Hepatic stellate cell (primary cell): ENCODE data around the gene TPCN2.

Source experiments
- DNase-seq: peaks from one replicate; pipeline ENCODE4 v3.0.0; 2011; ENCODE audit warnings: low spot score

TPCN2 gene

GRCh38 chr11:69057801-69058200, 9.1 kb downstream of the TPCN2 start:
- no peak for DNase-seq

- DNase-seq, result no peak
Measured at GRCh38 chr11:69058511-69059270, 10.0 kb downstream of the TPCN2 start.

DNA sequence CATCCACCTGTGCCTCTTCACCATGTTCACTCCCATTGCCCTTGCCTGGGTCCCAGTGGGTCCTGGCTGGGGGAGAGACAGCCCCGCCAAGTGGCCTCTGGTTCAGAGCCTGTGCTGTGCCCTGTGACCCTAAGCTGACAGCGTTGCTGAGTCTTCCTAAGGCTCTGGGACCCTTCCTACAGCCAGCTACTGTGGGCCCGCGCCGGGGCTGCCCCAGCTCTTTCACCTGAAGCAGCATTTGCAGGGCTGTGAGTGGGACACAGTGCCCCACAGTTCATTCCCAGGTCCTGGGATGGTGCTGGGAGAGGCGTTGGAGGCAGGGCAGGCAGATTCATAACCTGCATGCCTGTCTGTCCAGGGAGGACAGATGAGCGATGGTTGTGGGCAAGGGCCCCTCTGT, 10.7 kb downstream of the TPCN2 start:
- DNase-seq, result no peak

GRCh38 chr11:69059985-69060384, 11.3 kb downstream of the TPCN2 start:
- no peak for DNase-seq

GRCh38 chr11:69060806-69061712, 12.3 kb downstream of the TPCN2 start:
- DNase-seq, result no peak

DNA sequence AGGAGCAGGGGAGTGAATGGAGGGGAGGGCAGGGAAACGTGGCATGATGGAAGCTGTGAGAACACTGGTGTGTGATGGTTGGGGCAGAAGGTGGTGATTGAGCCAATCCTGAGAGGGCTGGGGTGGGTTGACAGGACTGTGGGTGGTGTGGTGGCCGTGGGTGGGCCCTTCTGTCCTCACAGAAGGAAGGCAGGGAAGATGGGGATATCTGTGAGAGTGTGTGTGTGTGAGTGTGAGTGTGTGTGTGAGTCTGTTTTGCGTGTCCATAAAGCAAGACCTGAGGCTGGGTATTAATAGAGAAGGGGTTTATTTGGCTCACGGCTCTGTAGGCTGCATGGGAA, 13.0 kb downstream of the TPCN2 start:
- no peak for DNase-seq

DNA sequence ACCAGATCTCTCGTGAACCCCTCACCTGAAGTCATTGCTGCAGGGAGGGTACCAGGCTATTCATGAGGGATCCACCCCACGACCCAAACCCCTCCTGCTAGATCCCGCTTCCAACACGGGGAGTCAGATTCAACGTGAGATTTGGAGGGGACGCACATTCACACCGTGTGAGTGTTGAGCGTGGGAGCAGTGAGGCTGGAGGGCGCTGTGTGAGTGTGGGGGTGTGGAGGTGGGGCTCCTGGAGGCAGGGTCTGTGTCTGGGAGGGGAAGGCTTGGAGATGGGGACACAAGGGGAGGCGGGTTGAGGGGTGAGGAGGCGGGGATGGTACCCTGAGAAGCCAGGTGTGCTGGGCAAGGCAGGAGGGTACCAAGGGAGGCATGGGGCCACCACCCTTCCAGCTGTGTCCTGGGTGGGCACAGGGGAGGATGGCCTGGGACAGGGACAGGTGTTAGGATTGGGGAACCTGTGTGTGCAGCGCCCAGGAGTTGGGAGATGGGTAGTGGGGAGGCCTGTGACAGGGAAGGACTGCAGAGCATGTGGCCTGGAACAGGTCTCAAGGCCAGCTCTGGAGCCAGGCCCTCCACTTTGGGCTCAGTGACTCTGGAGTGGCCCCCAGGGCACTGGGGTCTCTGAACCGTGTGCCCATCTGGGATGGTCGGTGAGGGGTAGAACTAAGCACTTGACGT, 13.6 kb downstream of the TPCN2 start:
- no peak for DNase-seq

DNA sequence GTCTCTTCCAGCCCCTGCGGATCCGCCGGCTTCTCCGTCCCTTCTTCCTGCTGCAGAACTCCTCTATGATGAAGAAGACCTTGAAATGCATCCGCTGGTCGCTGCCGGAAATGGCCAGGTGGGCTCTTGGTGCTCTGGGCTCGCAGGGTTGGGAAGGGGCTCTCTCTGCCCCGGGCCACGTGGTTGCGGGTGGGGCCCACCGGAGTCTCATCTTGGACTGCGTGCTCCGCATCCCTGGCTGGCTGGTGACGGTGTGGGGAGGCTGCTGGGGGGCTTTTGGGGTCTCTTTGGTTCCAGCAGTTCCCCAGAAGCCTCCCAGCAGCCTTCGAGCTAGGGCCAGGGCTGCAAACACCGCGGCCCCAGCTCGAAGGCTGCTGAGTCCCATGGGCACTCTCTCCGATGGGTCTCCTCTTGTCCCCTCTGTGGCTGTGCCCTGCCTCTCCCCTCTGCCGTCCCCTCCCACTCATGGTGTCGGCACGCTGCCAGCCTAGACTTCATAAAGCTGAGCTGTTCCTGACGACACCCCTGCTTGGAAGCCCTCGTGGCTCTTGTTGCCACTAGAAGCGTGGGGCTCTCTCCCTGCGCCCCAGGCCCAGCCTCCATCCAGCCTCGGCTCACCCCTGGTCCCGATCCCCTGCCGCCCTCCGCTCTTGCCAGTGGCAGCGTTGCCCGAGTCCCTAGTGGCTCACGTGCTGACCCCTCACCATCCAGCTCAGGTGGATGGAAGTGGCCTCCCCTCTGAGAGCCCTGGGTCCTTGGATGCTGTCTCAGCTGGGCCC, 14.3 kb downstream of the TPCN2 start:
- no peak for DNase-seq

DNA sequence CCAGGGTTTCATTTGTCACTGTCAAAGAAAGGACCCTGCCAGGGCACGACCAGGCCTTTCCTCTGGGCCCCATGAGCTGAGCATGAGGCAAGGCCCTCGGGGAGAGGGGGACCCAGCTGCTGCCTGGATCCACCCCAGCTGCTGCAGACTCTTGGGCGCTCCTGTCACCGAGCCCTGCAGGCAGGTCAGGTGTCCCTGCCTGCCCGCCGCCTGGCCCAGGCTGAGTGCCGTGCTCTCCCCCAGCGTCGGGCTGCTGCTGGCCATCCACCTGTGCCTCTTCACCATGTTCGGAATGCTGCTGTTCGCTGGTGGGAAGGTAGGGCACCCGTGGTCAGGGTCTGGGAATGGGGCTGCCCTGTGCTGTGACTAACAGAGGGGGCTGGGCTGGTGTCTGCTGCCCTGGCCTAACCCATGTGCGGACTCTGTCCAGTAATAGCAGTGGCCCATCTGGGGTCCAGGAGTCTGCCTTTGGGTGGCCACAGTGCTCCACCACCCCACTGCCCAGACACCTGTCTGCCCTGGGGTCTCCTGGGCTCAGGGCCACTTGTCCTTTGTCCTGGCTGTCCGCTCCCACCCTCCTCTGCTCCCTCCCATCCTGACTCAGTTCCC, 15.0 kb downstream of the TPCN2 start:
- DNase-seq, result no peak

DNA sequence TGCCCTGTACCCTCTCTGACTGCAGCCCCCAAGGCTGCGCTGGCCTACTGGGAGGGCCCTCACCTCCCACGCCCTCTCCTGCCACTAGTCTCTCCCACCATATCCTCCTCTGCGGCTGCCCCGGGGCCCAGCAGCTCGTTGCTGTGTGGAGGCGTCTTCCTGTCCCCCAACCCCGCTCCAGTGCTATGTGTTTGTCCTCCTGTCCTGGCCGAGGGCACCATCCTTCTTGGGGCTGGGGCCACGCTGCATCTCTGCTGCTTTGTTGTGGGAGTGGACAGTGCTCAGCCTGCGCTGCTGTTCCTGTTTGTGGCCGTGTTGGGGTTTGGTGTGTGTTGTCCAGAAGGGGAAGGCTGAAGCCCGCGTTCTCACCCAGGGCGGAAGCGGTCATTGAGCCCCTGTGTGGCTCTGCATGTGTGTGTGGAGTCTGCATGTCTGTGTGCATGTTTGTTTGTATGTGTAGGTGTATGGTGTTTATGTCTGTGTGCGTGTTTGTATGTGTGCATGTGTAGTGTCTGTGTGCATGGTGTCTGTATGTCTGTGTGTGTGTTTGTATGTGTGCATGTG, 15.7 kb downstream of the TPCN2 start:
- DNase-seq, result no peak

- no peak for DNase-seq
Measured at GRCh38 chr11:69065147-69065710, 16.5 kb downstream of the TPCN2 start.

DNA sequence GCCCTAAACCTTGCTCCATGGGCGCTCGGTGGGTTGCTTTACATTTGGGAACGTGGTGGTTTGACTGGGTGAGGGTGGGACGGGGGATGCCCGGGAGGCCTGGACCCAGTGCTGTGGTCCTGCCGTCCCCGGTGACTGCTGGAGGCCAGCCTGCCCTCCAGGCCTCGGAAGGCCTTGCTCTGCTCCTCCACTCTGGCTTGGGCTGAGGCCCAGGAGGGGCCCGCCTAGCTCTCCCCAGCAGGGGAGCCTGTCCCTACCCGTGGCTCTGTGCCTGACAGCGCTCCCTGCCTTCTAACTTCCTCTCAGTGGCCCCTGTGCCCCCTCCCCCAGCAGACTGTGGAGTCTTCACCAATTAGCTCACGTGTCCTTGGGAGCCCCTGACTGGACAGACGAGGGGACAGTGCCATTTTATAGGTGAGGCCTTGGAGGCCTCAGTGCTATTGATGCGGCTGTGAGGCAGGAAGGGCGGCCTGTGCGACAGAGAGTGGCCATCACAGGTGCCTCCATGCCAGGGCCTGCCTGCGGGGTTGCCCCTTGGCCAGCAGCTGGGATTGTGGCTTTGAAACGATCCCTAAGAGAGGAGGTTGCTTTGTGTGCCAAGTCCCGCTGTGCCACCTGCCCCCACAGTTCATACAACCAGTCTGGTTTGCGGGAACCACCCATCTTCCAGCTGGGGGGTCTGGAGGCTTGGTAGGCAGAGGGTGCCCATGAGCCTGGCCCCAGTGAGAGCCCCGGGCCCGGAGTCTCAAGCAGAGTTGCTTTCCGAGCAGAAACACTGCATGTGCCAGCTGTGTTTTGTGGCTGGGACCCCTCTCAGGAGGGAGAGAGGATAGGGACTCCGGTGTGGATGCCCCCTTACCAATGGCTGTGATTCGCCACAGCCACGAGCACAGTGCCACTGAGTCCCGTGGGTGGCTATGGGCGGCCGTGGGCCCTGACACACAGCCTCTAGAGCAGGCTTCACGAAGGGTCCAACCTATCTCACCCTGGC, 17.7 kb downstream of the TPCN2 start:
- no peak for DNase-seq

DNA sequence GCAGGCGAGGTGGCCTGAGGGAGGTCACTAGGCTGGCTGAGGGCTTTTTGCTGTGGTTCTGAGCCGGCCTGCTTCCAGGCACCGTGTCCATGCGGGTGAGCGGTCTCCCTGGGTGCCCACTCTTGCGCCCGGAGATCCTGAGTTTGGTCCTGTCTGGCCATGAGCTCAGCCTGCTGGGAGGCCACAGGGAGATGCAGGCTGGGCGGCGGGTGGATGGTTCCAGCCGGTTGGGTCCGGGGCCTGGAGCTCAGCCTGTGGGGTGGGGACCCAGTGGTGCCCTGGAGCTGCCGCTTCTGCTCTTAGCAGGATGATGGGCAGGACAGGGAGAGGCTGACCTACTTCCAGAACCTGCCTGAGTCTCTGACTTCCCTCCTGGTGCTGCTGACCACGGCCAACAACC, 18.5 kb downstream of the TPCN2 start:
- DNase-seq, result no peak

DNA sequence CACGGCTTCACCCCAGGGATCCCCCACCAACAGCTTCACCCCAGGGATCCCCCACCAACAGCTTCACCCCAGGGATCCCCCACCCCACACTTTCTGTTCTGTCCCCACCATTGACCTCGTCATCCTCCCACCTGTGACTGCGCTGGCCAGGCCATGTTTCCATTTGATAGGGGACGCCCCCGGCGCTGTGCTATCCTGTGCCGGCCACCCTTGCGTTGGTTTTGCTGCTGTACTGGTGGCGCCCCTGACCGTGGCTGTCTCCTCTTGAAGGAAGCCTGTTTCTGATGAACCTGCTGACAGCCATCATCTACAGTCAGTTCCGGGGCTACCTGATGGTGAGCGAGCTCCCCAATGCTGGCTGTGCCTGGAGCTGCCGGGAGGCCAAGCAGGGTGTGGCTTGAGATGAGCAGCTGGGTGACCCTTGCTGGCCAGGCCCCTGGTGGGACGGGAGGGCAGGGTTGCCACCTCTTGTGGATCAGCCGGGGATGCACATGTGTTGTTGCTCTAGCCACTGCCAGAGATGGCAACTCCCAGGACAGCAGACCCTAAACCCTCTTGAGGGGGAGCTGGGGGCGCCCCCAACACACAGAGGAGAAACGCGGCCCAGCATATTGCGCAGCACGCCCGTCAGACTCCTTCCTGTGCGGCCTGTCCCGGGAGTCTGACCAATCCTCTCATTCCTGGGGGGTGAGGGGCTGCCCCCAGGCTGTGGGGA, 22.5 kb downstream of the TPCN2 start:
- DNase-seq, result no peak

DNA sequence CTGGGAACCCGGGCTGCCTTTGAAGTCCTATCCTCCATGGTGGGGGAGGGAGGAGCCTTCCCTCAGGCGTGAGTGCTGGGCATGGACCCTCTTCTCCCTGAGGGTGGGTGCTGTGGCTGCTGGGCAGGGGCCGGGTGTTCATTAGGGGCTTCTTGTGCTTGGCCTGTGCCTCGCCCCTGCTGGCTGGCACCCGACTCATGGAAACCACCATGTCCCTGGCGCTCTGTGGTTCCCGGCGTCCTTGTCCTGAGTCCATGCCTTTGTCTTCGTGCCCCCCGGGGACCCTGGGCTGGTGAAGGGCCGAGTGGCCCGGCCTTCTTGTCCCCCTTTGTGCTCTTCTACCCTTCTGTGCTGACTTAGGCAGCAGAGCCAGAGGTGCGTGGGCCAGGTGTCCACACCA, 23.2 kb downstream of the TPCN2 start:
- no peak for DNase-seq

DNA sequence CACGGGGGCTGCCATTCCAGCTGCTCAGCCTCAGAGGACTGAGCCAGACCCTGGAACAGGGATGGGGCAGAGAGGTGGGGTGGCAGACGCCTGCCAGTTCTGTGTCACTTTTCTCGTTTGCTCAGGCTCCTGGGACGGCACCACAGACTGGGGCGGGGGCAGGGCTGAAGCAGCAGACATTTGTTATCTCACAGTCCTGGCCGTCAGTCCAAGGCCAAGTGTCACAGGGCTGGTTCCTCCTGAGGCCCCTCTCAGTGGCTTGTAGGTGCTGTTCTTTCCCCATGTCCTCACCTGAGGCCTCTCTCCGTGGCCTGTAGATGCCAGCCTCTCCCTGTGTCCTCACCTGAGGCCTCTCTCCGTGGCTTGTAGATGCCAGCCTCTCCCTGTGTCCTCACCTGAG, 24.7 kb downstream of the TPCN2 start:
- no peak for DNase-seq

DNA sequence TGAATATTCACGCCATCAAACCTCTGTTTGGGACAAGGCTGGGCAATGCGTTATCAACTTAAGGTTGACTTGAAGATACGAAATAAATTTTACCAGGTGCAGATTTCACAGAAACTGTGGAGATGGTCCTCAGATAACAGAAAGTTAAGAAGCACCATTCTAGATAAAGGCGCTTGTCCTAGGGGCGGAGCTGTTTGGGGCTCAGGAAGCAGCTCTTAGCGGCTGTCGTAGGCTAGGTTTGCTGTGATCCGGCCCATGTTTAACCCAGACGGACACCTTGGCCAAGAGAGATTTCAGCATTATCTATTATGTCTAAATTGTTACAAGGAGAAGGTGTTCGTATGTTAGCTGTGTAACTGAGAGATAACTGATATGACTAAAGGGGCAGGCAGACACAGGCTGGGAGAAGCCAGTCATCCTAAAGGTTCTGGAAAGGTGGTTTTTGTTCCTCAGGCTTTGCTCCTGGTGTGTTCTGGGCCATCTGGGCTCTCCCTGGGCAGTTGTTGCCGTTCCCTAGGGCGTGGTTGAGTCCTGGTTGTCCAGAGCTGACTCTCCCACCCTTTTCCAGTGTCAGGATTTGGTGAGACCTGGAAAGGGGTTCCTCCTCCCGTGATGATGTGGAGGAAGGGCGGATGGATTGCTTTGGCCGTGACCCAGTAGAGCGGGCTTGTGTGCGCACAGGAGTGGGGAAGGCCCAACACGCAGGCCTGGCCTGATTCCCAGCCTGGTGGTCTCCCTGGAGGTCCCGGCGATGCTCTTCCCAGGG, 25.8 kb downstream of the TPCN2 start:
- no peak for DNase-seq

- peak; percentile 95 for DNase-seq
Measured at GRCh38 chr11:69075421-69076128, 26.8 kb downstream of the TPCN2 start.
